Neutrophil (primary cell): ENCODE measurements around the gene TEAD1.

Experiments
- H3K27ac ChIP-seq: fragments of 200-600 bp; sonication (generic); 2 replicates; pipeline ENCODE4 v1.5.1; 2016; ENCODE audit warnings: mild to moderate bottlenecking, moderate library complexity
- H3K27me3 ChIP-seq: fragments of 200-600 bp; sonication (generic); 2 replicates; pipeline ENCODE4 v1.6.0; 2016; ENCODE audit warnings: mild to moderate bottlenecking
- H3K36me3 ChIP-seq: fragments of 200-600 bp; sonication (generic); 2 replicates; pipeline ENCODE4 v1.5.1; 2017
- H3K4me1 ChIP-seq, 2 experiments: fragments of 200-600 bp in 1 of 2; sonication (generic) in 1 of 2; 1 replicate in 1 of 2; 2 replicates in 1 of 2; pipeline versions ENCODE4 v1.5.1 to v1.6.1; 2013 to 2016; ENCODE audit warnings: low read depth in 1 of 2, low read length in 1 of 2, mild to moderate bottlenecking in 1 of 2, moderate library complexity in 1 of 2; ENCODE audit not compliant: control insufficient read depth in 1 of 2, insufficient read depth in 1 of 2
- H3K4me3 ChIP-seq, 2 experiments: fragments of 200-600 bp in 1 of 2; sonication (generic) in 1 of 2; 1 replicate in 1 of 2; 2 replicates in 1 of 2; pipeline ENCODE4 v1.5.1; 2013 to 2016; ENCODE audit warnings: low read depth in 1 of 2, low read length in 1 of 2, mild to moderate bottlenecking in 1 of 2, moderate library complexity in 1 of 2
- H3K9me3 ChIP-seq: fragments of 200-600 bp; sonication (generic); 2 replicates; pipeline ENCODE4 v1.5.1; 2016
- TF ChIP-seq, protein P1 (sequence below): fragments of 200-600 bp; sonication (generic); IDR thresholded peaks from 2 replicates; pipeline ENCODE4 v1.5.1; 2016; ENCODE audit warnings: antibody characterized with exemption

TEAD1 gene

DNA sequence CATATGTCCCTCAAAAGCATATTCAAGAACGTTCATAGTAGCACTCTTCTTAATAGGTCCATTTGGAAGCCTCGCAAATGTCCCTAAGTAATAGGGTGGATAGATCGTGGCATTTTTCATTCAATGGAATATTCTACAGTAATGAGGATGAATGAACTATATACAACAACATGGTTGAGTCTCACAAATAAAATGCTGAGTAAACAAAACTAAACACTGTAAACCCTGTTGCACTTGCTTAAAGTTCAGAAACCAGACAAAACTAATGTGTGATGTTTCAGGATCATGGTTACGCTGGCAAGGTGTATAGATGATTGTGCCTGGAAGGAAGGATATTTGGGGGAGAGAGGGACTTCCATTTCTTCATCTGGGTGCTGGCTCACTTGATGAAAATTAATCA lies 244.4 kb downstream of the TEAD1 start:
- Histone ChIP-seq H3K4me3 (no peak overlapping the region), H3K9me3 (no peaks in the 10 kb centered on the region), H3K27ac (no peak overlapping the region), H3K36me3 (no peaks in the 10 kb centered on the region), H3K4me1 (no peaks in the 10 kb centered on the region), H3K27me3 (peaks cover 22% of the 10 kb centered on the region)
- TF ChIP-seq, protein P1, sequence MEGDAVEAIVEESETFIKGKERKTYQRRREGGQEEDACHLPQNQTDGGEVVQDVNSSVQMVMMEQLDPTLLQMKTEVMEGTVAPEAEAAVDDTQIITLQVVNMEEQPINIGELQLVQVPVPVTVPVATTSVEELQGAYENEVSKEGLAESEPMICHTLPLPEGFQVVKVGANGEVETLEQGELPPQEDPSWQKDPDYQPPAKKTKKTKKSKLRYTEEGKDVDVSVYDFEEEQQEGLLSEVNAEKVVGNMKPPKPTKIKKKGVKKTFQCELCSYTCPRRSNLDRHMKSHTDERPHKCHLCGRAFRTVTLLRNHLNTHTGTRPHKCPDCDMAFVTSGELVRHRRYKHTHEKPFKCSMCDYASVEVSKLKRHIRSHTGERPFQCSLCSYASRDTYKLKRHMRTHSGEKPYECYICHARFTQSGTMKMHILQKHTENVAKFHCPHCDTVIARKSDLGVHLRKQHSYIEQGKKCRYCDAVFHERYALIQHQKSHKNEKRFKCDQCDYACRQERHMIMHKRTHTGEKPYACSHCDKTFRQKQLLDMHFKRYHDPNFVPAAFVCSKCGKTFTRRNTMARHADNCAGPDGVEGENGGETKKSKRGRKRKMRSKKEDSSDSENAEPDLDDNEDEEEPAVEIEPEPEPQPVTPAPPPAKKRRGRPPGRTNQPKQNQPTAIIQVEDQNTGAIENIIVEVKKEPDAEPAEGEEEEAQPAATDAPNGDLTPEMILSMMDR, result no peak

DNA sequence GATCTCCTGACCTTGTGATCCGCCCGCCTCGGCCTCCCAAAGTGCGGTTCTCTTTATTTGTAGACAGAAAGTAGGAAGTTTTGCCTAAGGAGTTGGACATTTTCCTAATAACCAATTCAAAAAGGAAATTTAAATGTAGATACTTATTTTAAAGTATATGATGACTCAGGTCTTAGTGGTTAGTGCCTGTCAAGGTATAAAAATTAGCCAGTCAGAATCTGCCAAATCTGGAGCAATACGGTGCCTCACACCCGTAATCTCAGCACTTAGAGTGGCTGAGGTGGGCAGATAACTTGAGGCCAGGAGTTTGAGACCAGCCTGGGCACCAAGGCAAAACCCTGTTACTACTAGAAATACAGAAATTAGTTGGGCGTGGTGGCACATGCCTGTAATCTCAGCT lies 248.2 kb downstream of the TEAD1 start:
- H3K9me3 ChIP-seq, result no peaks in the 10 kb centered on the region
- H3K27me3 ChIP-seq, result peaks cover 16% of the 10 kb centered on the region
- TF ChIP-seq, protein P1, result no peak
- H3K27ac ChIP-seq, result no peak overlapping the region
- H3K4me3 ChIP-seq, result no peak overlapping the region
- no peaks in the 10 kb centered on the region for H3K36me3 ChIP-seq
- no peaks in the 10 kb centered on the region for H3K4me1 ChIP-seq

DNA sequence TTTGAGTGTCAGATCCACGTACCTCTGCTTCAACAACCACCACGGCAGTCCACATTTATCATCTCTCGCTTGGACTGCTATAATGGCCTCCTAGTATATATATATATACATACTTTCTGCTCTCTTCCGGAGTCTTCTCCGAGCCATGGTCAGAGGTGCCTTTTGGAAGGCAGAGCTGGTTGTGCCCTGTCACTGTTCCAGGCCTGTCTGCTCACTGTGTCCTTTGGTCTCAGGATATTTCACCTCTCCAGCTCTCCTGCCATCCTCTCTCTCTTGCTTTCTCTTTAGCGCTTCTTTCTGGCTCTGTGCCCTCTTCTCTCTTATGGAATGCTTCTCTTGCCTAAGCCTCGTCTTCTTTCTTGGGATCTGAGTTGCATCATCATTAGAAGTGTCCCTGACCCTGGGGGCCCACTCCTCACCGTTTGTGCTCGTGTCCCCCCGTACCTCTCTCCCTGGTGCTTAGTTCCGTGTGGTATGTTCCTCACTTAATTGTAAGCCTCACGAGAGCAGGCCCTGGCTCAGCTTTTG lies 248.8 kb downstream of the TEAD1 start:
- H3K4me3 ChIP-seq, result no peak overlapping the region
- H3K27ac ChIP-seq, result no peak overlapping the region
- no peaks in the 10 kb centered on the region for H3K9me3 ChIP-seq
- H3K4me1 ChIP-seq, result no peaks in the 10 kb centered on the region
- H3K27me3 ChIP-seq, result peaks cover 14% of the 10 kb centered on the region
- no peaks in the 10 kb centered on the region for H3K36me3 ChIP-seq
- TF ChIP-seq, protein P1, result no peak

DNA sequence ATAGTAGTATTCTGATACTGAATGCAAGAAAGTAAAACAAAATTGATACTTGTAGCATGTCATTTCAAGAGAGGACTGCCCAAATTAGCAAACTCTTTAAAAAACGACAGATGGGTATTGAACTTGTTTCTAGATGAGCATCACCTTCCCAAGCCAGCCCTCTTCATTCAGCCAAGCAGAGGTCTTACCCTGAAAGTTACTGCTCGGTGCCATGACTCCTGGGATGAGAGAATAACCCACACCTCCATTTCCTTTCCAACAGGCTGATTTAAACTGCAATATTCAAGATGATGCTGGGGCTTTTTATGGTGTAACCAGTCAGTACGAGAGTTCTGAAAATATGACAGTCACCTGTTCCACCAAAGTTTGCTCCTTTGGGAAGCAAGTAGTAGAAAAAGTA lies 250.4 kb downstream of the TEAD1 start:
- H3K36me3 ChIP-seq, result no peaks in the 10 kb centered on the region
- peaks cover 14% of the 10 kb centered on the region for H3K27me3 ChIP-seq
- H3K27ac ChIP-seq, result no peak overlapping the region
- no peaks in the 10 kb centered on the region for H3K9me3 ChIP-seq
- no peak overlapping the region for H3K4me3 ChIP-seq
- H3K4me1 ChIP-seq, result no peaks in the 10 kb centered on the region
- TF ChIP-seq, protein P1, result no peak

DNA sequence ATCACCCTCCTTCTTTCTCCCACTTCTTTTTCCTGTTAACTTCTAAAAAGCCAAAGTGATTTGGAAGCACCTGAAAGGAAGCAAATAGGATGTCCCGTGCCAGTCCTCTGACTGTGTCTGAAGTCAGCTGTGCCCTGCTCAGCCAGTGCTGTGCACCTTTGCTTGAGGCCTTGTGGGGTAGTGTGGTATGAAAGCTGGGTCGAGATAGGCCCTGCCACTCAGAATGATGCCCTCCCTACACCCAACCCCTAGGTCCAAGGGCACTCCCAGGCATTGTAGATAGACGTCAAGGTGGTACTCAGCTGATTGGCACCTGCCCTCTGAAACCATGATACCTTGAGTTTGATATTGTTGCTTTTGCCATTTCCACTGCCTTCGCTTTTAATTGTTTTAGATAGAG lies 251.3 kb downstream of the TEAD1 start:
- Histone ChIP-seq H3K4me1 (no peaks in the 10 kb centered on the region), H3K9me3 (no peaks in the 10 kb centered on the region), H3K27me3 (peaks cover 7% of the 10 kb centered on the region), H3K4me3 (no peak overlapping the region), H3K36me3 (no peaks in the 10 kb centered on the region), H3K27ac (no peak overlapping the region)
- TF ChIP-seq, protein P1, result no peak

DNA sequence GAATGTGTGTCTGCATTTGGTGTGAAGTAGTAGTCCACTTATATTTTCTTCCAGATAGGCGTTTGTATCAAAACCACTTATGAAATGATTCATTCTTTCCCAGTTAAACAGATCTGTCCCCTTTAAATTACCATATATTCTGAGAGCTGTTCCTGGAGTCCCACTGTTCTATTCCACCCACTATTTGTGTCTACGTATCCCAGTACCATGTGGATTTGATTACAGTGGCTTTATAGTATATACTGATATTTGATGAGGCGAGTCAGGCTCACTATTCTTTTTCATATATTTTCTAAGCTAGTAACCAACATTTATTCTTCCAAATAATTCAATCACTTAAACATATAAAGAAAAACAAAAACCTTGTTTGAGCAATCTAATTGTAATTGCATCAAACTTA lies 253.0 kb downstream of the TEAD1 start:
- H3K27me3 ChIP-seq, result peaks cover 7% of the 10 kb centered on the region
- no peaks in the 10 kb centered on the region for H3K9me3 ChIP-seq
- TF ChIP-seq, protein P1, result no peak
- H3K27ac ChIP-seq, result no peak overlapping the region
- no peaks in the 10 kb centered on the region for H3K4me1 ChIP-seq
- no peaks in the 10 kb centered on the region for H3K36me3 ChIP-seq
- H3K4me3 ChIP-seq, result no peak overlapping the region
